Measurements from ENCODE around the gene HRCT1. TPM values are rescaled to one million over a fixed set of nuclear protein-coding genes. Genes with fewer than 3 reads are reported as not detected.

HRCT1 gene
- total and polyA plus RNA-seq, 2 of the 4 experiments (the other 2 are of a cell fraction) = 1.1 to 3.9 TPM

- Histone ChIP-seq H4K20me1 (ENCODE audit: insufficient read depth, low read length) (no peaks in the 10 kb centered on the region), H3K4me3 (ENCODE audit: insufficient read depth, low read depth, low read length) (no peak overlapping the region)
These were observed 49.0 kb downstream of the HRCT1 start for GRCh38 chr9:35954942-35955546.

More at GRCh38 chr9:35954942-35955546, 49.0 kb downstream of the HRCT1 start:
- Histone ChIP-seq H4K5ac (ENCODE audit: low read depth, low read length) (no peak overlapping the region), H4K91ac (ENCODE audit: insufficient read depth, low read depth, low read length) (no peak overlapping the region), H2BK5ac (ENCODE audit: low read depth, low read length, poor library complexity, severe bottlenecking) (peak overlapping the region; percentile 13), H3K4ac (ENCODE audit: low read depth, low read length) (peak overlapping the region; percentile 51; the same call in 1 of the 2 replicates), H3K27ac (ENCODE audit: insufficient read depth, low read length) (no peak overlapping the region), H2AK9ac (replicated peaks; ENCODE audit: low read depth, low read length, poor library complexity) (no peak overlapping the region), H3K36me3 (ENCODE audit: control insufficient read depth, insufficient read depth, low read length) (no peaks in the 10 kb centered on the region), H3K14ac (replicated peaks; ENCODE audit: low read depth, low read length) (no peak overlapping the region), H3K9me3 (ENCODE audit: control insufficient read depth, insufficient read depth, low read length) (no peaks in the 10 kb centered on the region), H2BK120ac (ENCODE audit: low read depth, low read length) (peak overlapping the region; percentile 71), H2BK15ac (ENCODE audit: low read depth, low read length) (peak overlapping the region; percentile 60; the same call in 1 of the 3 replicates), H3K23ac (ENCODE audit: low read depth, low read length) (no peak overlapping the region), H3K9me1 (ENCODE audit: insufficient read depth, low read length) (peaks cover 9% of the 10 kb centered on the region), H3K27me3 (ENCODE audit: control insufficient read depth, insufficient read depth, low read length) (no peaks in the 10 kb centered on the region), H3K79me1 (ENCODE audit: low read depth in 1 of 2, low read length in 2 of 2) (no peaks in the 10 kb centered on the region; a peak in 1 of 4 replicates), H3K56ac (ENCODE audit: extremely low read depth, insufficient read depth, low read length) (no peak overlapping the region), H3K18ac (ENCODE audit: low read depth, low read length) (no peak overlapping the region), H2AK5ac (ENCODE audit: low read depth, low read length) (0 out of 2 replicates have a peak overlapping the region, but pooled peaks have one; percentile 40), H4K8ac (ENCODE audit: low read depth in 2 of 2, low read length in 2 of 2) (peak overlapping the region in 1 of 2 experiments; percentile 78; a peak in 2 of 4 replicates), H2AFZ (replicated peaks; ENCODE audit: low read length, poor library complexity) (peak overlapping the region; percentile 60), H2BK20ac (ENCODE audit: low read depth, low read length) (peak overlapping the region; percentile 83), H3K4me2 (ENCODE audit: low read depth, low read length) (no peak overlapping the region), H3K4me1 (ENCODE audit: control insufficient read depth, insufficient read depth, low read length) (peaks cover 13% of the 10 kb centered on the region), H3K9ac (ENCODE audit: low read depth, low read length) (no peak overlapping the region)
- ChIA-PET CTCF (interaction anchor here (0.8 to 1.7 kb wide), 7 partner anchors 48 to 211 kb away, joined by 3 to 11 read pairs (median 4); no protein-coding TSS in a partner anchor), POLR2A (ENCODE audit: unreplicated experiment) (no interaction called here)
- in situ Hi-C loops (cut with MboI; ENCODE audit: low sequenced_read_pairs) (no loop called here), dilution Hi-C loops (cut with HindIII; ENCODE audit: low sequenced_read_pairs, unreplicated experiment) (no loop called here), intact Hi-C loops (cut with micrococcal nuclease) (loop anchor here (1.0 to 10.0 kb wide), 5 partner anchors 68 to 370 kb away; no protein-coding TSS in a partner anchor)
- no CpG with 5 or more reads among the region's 6 CpGs for WGBS, 2 experiments (ENCODE audit: extremely low coverage in 2 of 2, insufficient read length in 1 of 2)
- no TSS peak for BruUV-seq (replicated peaks)
- peak; percentile 90 for DNase-seq
- ATAC-seq (ENCODE audit: low read depth) = peak; percentile 91
- 0 out of 2 replicates have a peak, but pooled peaks have one; percentile 54 for TF ChIP-seq POLR2A (IDR thresholded peaks at IDR 0.05; ENCODE audit: low read depth, low read length)
- TF ChIP-seq RCOR1 (IDR thresholded peaks at IDR 0.05; ENCODE audit: insufficient replicate concordance, low read length) = no peak
- TF ChIP-seq, protein P1, sequence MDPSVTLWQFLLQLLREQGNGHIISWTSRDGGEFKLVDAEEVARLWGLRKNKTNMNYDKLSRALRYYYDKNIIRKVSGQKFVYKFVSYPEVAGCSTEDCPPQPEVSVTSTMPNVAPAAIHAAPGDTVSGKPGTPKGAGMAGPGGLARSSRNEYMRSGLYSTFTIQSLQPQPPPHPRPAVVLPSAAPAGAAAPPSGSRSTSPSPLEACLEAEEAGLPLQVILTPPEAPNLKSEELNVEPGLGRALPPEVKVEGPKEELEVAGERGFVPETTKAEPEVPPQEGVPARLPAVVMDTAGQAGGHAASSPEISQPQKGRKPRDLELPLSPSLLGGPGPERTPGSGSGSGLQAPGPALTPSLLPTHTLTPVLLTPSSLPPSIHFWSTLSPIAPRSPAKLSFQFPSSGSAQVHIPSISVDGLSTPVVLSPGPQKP (IDR thresholded peaks at IDR 0.05; ENCODE audit: borderline replicate concordance, low read depth, low read length) = no peak
- TF ChIP-seq CEBPB (IDR thresholded peaks at IDR 0.05; ENCODE audit: low read depth, low read length) = 0 out of 2 replicates have a peak, but pooled peaks have one; percentile 4
- TF ChIP-seq, protein P2, sequence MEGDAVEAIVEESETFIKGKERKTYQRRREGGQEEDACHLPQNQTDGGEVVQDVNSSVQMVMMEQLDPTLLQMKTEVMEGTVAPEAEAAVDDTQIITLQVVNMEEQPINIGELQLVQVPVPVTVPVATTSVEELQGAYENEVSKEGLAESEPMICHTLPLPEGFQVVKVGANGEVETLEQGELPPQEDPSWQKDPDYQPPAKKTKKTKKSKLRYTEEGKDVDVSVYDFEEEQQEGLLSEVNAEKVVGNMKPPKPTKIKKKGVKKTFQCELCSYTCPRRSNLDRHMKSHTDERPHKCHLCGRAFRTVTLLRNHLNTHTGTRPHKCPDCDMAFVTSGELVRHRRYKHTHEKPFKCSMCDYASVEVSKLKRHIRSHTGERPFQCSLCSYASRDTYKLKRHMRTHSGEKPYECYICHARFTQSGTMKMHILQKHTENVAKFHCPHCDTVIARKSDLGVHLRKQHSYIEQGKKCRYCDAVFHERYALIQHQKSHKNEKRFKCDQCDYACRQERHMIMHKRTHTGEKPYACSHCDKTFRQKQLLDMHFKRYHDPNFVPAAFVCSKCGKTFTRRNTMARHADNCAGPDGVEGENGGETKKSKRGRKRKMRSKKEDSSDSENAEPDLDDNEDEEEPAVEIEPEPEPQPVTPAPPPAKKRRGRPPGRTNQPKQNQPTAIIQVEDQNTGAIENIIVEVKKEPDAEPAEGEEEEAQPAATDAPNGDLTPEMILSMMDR (conservative IDR thresholded peaks at IDR 0.05; ENCODE audit: low read depth, low read length) = peak; percentile 91
- peak; percentile 89 for TF ChIP-seq SMC3 (IDR thresholded peaks at IDR 0.05; ENCODE audit: low read depth, low read length)
- peak; percentile 95 for TF ChIP-seq RAD21 (IDR thresholded peaks at IDR 0.05; ENCODE audit: low read length)

Data from IMR-90 (cell line).